ENCODE results near the gene DHRS4.
"Not testable (repeated sequence)": the region's sequence is repeated elsewhere in the genome, so short reads cannot be mapped to it uniquely, and the experiment has no call there.

The DHRS4 gene

GRCh38 chr14:23941669-23942068, 11.9 kb upstream of the DHRS4 start:
- no peak for DNase-seq

GRCh38 chr14:23942587-23942986, 11.0 kb upstream of the DHRS4 start:
- DNase-seq, result no peak

GRCh38 chr14:23949069-23949468, 4.5 kb upstream of the DHRS4 start:
- not testable (repeated sequence) for DNase-seq

- no peak for DNase-seq
These were observed 3.0 kb upstream of the DHRS4 start for GRCh38 chr14:23950411-23951135.

- not testable (repeated sequence) for DNase-seq
These were observed 2.5 kb upstream of the DHRS4 start for GRCh38 chr14:23951136-23951466.

- DNase-seq, result no peak
These were observed 1.9 kb upstream of the DHRS4 start for GRCh38 chr14:23951590-23952201.

GRCh38 chr14:23953116-23953463, 480 bp upstream of the DHRS4 start:
- DNase-seq, result not testable (repeated sequence)

GRCh38 chr14:23954279-23954614, 677 bp downstream of the DHRS4 start:
- DNase-seq, result not testable (repeated sequence)

- peak; percentile 26 to 36 for DNase-seq
These were observed 1.4 kb downstream of the DHRS4 start for GRCh38 chr14:23954965-23955364.

- DNase-seq, result not testable (repeated sequence)
These were observed 2.2 kb downstream of the DHRS4 start for GRCh38 chr14:23955811-23956210.

GRCh38 chr14:23957913-23958569, 4.5 kb downstream of the DHRS4 start:
- DNase-seq, result not testable (repeated sequence)

- not testable (repeated sequence) for DNase-seq
These were observed 7.3 kb downstream of the DHRS4 start for GRCh38 chr14:23960899-23961298.

- DNase-seq, result not testable (repeated sequence)
These were observed 8.1 kb downstream of the DHRS4 start for GRCh38 chr14:23961704-23962103.

GRCh38 chr14:23969130-23969480, 15.5 kb downstream of the DHRS4 start:
- not testable (repeated sequence) for DNase-seq

GRCh38 chr14:23969481-23970282, 16.1 kb downstream of the DHRS4 start:
- DNase-seq, result peak in 1 of 2 experiments; percentile 2

- DNase-seq, result not testable (repeated sequence)
These were observed 16.7 kb downstream of the DHRS4 start for GRCh38 chr14:23970283-23970659.

GRCh38 chr14:23973178-23973577, 19.6 kb downstream of the DHRS4 start:
- not testable (repeated sequence) for DNase-seq

- DNase-seq, result not testable (repeated sequence)
These were observed 20.5 kb downstream of the DHRS4 start for GRCh38 chr14:23974041-23974440.

- DNase-seq, result not testable (repeated sequence)
These were observed 23.6 kb downstream of the DHRS4 start for GRCh38 chr14:23977208-23977607.

- DNase-seq, result not testable (repeated sequence)
These were observed 28.6 kb downstream of the DHRS4 start for GRCh38 chr14:23981951-23982813.

GRCh38 chr14:23984891-23985602, 31.5 kb downstream of the DHRS4 start:
- DNase-seq, result no peak

GRCh38 chr14:23988223-23988606, 34.6 kb downstream of the DHRS4 start:
- DNase-seq, result not testable (repeated sequence)

Measured in NCI-H187 (cell line).